HG02610 (cell line): ENCODE results near the gene TSHR.
"Not testable (repeated sequence)": the region's sequence is repeated elsewhere in the genome, so short reads cannot be mapped to it uniquely, and the experiment has no call there.

Source experiments
- ATAC-seq: cut with Tn5 transposase; IDR thresholded peaks from one replicate; pipeline ENCODE4 v1.9.1; 2021; ENCODE audit warnings: mild to moderate bottlenecking, moderate library complexity; ENCODE audit not compliant: unreplicated experiment

The TSHR gene

GRCh38 chr14:80955416-80955941, at the start of gene TSHR:
Gene TSHR, plus strand, starts transcription at chr14:80955621. Its CDS starts 60 bp downstream, at chr14:80955681.
- no peak for ATAC-seq

DNA sequence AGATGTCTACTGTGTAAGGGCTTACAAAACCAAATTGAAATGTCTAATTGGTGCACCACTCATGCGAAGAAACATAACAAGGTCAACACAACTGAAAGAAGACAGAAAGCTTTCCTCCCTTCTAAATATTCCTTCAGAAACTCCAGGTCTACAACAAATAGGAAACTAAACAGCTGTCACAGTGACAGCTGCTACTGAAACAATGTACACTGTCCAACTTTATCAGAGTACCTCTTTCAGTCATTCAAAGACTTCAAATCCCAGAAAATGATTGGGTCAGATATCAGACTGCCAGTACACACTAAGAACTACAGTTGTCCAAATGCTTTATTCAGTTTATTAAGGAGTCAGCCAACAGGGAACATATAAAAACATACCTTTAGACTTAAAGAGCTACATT, 49.1 kb upstream of the TSHR start:
- no peak for ATAC-seq

DNA sequence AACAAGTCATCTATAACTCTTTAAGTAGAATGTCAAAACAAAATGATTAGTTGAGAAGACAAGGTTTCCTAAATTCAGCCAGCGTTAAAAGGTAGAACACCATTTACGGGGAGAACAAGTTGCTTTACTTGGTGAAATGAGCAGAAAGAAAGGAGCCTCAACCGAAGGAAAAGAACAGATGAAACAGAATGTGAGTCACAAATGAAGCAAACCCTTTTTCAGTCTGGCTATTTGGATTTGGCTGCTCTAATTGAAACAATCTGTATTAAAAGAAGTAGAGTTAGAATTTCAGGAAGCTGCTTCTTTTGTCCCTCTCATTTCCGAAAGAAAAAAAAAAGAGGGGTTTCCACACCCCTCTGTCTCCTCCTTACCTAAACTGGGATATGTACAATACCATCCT, 48.5 kb upstream of the TSHR start:
- no peak for ATAC-seq

GRCh38 chr14:80912013-80912412, 43.4 kb upstream of the TSHR start:
- ATAC-seq: not testable (repeated sequence)

- ATAC-seq: no peak
Measured at GRCh38 chr14:80919622-80920021, 35.8 kb upstream of the TSHR start.

- no peak for ATAC-seq
Measured at GRCh38 chr14:80923368-80923767, 32.1 kb upstream of the TSHR start.

GRCh38 chr14:80924365-80925103, 30.9 kb upstream of the TSHR start:
- ATAC-seq: no peak

- no peak for ATAC-seq
Measured at GRCh38 chr14:80926397-80927082, 28.9 kb upstream of the TSHR start.

DNA sequence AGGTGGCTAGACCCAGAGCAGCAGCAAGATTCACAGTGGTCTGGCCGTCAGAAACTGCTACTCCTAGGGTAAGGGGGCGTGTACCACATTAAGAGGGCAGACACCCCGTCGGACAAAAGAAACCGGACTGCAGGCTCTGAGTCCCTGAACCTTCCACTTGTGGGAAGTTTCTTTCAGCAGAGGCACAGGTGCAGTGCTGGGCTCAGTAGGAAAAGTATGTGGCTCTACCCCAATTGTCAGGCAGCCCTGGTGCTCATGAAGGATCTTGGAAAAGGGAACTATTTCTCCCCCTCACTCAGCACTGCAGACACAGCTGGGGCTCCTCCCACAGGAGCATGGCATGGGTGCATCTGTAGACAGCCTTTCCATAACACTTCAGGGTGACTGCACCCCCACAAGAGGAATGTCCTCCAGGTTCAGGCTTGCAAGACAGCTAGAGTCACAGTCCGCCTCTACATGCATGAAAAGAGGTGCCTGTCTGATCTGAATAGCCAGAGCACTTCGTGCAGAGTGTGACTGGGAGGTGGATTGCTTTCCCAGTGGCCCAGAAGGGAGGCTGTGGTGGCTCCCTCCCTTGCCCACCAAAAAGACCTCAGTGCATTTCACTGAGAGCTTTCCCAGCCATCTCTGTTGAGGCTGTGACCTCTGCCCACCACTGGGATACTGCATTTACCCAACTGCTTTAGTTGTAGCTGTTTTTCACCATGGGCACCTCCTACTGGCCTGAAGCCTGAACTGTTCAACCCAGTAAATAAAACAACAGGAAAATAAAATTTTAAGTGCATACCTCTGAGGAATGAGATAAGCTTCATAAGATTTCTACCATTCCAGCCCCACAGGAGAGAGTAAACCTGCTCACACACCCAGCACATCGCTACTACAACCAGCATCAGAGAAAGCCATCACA, 28.1 kb upstream of the TSHR start:
- no peak for ATAC-seq

GRCh38 chr14:80930095-80930494, 25.3 kb upstream of the TSHR start:
- no peak for ATAC-seq

GRCh38 chr14:80930836-80931389, 24.5 kb upstream of the TSHR start:
- peak; percentile 99 for ATAC-seq

DNA sequence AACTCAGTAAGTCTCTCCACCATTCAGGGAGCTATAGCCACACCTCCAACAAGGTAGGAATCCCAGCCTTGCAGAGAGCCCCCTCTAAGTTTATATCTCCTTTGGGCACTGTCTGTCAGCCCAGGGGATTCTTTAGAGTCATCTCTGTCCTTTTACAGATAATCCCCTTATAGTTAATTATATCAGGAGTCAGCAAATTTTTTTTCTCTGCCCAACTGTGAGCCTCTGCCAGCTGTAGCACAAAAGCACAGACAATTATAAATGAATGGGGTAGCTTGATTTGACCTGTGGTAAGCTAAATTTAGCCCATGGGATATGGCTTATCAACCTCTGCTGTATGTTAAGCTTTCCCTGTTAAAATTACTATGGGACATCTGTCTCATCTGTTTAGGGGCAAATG, 22.1 kb upstream of the TSHR start:
- ATAC-seq: no peak

DNA sequence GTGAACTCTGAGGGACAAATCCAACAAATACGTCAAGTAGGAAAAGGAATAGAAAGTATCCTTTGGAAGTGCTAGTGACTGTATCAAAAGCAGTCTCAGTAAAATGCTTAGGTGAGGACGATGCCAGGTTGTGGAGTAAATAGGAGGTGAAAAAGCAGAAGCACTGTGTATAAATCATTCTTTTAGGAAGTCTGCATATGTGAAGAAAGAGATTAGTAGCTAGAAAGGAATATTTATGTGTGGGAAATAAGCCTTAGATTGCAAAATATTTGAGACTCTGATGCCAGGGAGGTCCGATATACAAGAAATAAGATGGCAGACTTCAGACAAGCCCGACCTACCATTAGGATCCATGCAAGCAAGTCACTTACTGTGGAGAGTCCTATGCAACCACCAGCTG, 21.7 kb upstream of the TSHR start:
- no peak for ATAC-seq

- ATAC-seq: no peak
Measured at GRCh38 chr14:80940146-80940545, 15.3 kb upstream of the TSHR start.

DNA sequence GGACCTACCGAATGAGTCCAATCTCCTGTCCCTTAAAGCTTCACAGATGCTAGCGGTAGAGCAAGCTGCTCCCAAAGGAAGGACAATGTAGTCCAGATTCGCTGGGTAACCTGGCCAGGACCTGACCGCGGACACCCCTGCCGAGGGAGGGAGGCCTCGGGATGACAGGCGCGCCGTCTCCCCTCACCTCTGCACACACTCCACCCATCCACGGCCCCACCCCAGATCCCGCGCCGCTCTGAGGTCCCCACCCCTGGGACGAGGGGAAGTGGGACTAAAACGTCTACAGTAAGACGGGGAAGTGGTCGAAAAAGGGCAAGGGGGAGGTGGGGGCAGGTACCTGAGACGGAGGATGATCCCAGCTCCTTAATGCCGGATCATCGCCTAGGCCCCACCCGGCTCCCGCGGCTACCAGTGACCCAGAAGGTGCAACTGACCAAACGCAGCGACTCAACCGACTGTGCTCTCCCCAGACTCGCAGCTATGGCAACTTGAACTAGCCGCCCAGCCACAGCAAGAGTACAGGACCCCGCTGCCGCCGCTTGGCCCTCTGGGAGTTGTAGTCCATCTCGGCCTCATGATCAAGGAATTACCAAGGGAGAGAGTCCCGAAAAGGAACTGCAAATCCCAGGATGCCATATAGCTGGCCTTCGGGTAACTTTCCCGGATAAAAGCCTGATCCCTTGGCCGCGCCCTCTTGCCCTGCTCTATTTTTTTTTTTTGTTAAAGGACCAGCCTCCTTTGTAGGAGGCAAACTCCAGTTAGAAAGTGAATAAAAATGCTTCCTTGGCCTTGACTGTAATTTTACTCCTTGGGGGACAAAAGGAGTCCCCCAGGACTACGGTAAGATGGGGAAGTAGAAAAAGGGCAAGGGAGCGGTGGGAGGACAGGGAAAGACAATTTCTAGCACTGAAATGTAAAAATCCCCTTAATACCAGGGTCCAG, 13.9 kb upstream of the TSHR start, which contains the start of gene CEP128:
Gene CEP128 (minus strand): TSS at position 498 of the 945 bp plus-strand sequence.
- peak; percentile 98 for ATAC-seq

DNA sequence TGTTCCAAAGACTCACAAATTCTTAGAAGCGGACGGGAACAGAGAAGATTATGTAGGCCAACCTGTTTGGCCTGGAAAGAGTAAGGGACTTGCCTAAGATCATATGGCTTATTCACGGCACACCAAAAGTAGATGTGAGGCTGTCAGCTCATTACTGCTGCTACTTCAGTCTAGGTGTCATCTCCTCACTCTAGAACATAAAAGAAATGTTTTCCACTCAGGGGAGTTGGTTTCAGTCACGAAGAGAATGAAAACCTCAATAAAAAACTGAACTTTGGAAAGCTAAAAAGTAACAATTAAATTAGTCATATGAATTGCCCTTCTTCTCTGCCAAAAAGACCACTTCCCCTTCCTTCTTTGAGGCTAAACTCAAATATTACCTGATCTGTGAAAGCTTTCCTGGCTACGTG, 13.2 kb upstream of the TSHR start:
- ATAC-seq: peak; percentile 20

GRCh38 chr14:80944861-80945617, 10.4 kb upstream of the TSHR start:
- ATAC-seq: no peak

DNA sequence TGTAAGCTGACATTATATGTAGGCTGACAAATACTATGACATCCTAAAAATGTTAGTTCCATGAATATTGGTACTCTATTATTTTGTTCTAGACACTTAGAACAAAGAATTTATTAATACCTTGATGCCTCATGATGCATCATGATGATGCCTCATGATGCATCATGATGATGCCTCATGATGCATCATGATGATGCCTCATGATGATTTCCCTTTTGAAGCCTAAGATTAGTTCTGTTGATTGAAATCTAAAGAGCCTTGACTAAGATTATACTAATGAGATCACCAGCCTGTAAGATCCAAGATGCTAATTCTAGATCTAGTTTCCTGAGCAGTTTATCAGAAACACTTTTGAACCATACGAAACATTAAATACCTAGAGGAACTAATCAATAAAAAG, 9.2 kb upstream of the TSHR start:
- ATAC-seq: no peak

- ATAC-seq: no peak
Measured at GRCh38 chr14:80946797-80947196, 8.6 kb upstream of the TSHR start.
